GM21723 (cell line): ENCODE measurements around the gene GNG13.
"Not testable (repeated sequence)": the region's sequence is repeated elsewhere in the genome, so short reads cannot be mapped to it uniquely, and the experiment has no call there.

ENCODE experiments used
- ATAC-seq: cut with Tn5 transposase; IDR thresholded peaks from one replicate; pipeline ENCODE4 v1.9.1; 2021; ENCODE audit warnings: mild to moderate bottlenecking, moderate library complexity; ENCODE audit not compliant: unreplicated experiment

Gene GNG13

DNA sequence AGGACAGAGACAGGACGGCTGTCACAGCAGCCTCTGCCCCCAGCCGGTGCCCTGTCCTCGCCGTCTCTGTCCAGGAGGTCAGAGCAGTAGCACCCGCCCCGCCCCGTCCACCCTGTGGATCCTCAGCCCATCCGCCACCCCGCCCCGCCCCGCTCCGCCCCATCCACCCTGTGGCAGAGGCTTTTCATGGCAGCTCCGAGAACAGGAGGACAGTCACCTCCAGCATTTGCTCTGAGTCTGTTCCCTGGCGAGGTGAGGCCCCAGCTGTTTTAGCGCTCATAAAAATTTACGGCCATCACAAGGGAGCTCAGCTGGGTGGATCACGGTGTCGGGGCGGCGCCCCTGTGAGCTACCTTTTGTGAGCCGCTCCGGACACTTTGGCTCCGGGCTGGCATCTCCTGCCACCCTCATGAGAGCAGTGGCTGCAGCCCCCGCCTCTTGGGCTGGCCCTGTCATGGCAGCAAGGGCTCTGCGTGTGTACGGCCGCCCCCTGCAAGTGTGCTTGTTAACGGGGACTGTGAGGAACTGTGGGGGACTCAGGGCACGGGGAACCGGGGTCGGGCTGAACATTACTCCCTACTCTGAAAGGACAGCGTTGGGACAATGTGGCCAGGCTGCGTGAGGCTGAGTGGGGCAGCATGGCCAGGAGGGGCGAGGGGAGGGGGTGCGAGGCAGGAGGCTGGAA lies 32.3 kb upstream of the GNG13 start:
- no peak for ATAC-seq

DNA sequence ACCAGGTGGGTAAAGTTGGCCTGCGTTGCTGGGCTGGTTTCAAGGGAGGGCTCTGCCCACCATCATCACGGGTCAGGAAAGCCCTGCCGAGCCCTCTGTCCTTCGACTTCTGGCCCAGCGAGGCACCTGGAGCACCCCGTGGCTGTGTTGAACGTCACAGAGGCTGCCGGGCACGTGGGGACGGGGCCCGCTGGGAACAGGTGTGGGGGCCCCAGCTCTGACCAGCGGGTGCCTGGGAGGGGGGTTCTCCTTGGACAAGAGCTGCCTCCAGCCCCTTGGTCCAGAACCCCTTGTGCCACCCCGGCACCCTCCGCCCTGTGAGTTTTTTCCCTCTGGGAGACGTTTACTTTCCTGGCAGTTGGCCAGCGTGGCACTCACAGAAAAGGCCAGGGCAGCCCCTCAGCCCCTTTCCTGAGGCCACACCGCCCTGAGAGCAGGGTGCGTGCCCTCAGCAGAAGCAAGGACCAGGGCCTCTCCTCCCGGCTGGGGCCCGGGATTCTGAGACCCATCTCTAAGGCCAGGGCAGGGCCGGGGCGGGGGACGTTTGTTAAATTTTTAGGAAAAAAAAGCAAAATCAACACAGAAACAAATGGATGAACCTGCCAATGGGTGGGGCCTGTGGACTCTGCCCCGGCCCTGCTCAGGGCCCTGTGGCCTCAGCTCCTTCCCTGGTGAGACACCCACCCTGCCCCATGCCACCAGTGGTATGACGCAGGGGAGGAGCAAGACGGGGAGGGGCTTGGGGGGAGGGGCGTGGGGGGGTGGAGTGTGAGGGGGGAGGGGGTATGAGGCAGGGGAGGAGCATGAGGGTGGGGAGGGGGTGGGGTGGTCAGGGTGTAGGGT lies 31.3 kb upstream of the GNG13 start:
- ATAC-seq, result no peak

DNA sequence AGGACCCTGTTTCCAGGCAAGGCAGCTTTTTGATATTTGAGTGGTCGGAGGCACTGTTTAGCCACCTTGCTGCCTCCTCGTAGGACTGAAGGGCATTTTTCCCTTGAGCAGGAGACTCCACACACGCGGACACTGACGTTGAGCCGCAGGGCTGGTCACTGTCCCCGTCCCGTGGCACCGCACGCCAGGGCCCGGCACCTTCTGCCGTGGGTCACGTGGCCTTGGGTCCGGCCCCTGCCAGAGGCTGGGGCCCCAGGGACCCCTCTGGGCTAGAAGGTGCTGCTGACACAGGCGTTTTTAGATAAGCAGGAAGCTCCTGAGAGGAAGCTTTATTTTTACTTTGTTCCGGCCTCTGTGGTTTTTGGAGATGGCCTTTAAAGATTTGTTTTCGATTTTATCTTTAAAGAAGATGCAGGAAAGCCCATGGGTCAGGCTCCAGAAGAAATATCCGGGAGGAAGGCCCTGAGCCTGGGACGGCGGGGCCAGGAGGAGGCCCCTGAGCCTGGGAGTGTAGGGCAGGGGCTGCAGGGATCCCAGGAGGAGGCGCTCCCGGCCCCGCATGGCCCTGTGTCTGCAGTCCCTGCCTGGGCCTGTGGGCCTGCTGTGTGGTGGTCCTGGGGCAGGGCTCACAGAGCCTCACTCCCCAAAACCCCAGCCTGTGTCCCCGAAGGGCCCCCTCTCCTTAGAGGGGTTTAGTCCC lies 30.5 kb upstream of the GNG13 start:
- no peak for ATAC-seq

DNA sequence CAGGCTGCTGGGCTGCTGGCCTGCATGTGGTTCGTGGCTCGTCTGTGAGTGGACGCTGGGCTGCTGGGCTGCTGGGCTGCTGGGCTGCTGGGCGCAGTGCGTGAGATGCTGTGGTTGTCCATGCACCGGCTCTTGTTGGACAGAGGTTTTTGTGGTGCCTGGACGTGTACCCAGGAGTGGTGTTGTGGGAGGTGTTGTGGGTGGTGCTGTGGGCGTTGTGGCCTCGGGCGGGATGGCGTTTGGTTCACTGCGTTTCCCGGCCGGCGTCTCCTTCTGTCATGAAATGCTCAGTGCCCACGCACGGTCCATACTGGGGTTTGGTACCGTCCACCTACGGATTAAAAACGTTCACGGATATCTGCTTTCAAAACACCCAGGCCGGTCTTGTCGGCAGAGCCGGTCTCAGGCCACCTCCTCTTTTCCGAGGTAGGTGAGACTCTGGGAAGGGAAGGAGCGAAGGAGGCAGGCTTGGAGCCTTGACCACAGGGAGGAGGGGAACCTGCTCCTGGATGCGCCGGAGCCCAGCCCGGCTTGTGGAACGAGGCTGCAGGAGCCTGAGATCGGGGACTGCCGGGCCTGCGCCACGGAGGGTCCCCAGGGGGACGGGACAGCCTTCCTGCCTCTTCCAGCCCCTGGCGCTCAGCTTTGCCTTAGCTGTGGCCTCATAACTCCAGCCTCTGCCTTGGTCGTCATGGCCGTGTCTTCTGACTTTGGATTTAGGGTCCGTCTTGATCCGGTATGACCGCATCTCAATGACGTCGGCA lies 29.8 kb upstream of the GNG13 start:
- no peak for ATAC-seq

DNA sequence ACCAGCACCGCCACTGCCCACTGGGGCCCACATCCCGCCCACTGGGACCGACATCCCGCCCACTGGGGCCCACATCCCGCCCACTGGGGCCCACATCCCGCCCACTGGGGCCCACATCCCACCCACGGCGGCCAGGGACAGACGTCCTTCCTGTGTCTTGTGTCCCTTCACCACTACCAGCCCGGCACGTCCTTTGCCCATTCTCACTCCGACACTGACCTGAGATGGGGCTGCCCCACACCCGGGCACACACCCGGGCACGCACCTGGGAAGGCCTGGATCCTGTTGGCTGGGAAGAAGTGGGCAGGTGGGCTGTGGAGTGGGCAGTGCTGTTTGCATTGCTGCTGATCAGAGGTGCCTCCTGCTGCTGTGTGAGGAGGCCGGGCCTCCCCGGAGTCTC lies 28.4 kb upstream of the GNG13 start:
- no peak for ATAC-seq

DNA sequence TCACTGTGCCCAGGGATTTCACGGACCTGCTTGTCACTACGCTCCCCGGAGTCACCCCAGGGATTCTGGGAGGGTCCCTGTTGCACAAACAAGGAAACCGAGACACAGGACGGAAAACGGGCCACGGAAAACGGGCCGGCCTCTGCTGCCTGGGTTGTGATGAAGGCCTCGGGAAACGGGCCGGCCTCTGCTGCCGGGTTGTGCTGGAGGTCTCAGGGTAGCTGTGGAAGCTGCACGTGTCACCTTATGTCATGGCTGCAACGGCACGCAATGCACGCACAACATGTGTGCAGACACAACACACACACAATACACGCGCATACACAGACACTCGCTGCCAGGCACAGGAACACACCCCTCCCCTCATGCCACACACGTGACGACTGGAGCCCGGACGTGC lies 27.0 kb upstream of the GNG13 start:
- ATAC-seq, result no peak

DNA sequence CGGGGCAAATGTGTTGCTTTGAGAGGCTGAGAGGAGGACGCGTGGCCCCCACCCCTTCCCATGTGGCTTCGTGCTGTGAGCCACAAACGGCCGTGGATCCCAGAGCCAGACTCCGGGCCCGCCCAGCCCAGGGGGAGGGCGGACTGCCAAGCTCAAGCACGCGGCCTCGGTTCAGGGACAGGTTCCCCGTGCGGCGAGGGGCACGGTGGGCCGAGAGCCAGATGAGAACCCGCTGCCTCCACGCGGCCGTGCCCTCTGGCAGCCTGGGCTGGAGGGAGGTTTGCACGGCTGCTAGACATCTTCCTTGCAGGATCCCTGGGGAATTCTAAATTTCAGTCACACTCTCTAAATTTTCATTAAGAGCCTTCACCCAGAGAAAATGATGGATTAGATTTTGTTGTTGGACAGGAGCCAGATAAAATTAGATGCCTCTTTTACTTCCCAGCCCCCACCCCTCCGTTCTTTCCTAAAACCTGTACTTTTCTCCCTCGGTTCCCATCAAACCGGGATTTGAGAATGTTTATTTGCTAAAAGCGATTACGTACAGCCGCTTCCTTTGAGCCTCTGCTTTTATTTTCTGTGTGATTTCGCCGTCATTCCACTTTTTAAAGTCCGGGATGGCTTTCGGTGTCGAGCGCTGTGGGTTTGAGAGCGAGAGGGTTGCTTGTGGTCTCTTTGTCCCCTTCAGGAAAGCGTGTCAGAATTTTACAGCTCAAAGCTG lies 25.0 kb upstream of the GNG13 start:
- no peak for ATAC-seq

DNA sequence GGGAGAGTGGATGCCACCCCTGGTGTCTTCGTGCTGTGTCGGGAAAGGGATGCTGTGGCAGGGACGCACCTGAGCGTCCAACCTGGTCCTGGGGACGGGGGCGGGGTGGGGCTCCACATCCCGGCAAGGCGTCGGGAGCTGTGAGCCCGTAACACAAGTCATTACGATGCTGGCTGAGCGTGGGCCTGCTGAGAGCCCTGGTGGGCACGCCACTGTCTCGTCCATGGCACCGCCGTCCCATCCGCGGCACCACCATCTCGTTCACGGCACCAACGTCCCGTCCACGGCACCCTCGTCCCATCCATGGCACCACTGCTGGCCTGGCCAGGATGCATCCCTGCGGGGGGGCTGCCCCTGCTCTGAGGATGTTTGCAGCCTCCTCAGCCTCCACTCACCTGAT lies 24.1 kb upstream of the GNG13 start:
- no peak for ATAC-seq

DNA sequence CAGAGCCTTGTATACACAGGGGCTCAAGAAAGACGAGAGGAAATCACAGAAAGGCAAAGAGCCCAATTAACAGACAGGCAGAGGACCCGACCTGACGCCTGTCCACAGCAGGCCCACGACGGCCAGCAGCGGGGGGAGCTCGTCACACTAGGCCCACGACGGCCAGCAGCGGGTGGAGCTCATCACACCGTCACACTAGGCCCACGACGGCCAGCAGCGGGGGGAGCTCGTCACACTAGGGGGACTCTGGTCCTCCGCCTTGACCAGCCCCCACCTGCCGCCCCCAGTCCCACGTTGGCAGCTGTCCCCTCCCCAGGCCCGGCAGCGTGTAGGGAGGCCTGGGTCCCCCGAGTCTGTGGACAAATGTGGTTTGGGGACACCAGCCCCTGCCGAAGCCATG lies 23.7 kb upstream of the GNG13 start:
- ATAC-seq, result no peak

DNA sequence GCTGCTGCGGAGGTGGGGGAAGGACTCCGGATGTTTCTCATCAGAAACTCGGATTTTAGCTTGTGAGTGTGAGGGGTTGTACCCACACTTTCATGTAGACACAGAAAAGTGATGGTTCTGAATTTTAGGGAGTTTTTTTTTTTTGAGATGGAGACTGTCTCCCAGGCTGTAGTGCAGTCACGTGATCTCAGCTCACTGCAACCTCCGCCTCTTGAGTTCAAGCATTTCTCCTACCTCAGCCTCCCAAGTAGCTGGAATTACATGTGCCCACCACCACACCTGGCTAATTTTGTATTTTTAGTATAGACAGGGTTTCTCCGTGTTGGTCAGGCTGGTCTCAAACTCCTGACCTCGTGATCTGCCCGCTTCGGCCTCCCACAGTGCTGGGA lies 22.4 kb upstream of the GNG13 start:
- no peak for ATAC-seq

DNA sequence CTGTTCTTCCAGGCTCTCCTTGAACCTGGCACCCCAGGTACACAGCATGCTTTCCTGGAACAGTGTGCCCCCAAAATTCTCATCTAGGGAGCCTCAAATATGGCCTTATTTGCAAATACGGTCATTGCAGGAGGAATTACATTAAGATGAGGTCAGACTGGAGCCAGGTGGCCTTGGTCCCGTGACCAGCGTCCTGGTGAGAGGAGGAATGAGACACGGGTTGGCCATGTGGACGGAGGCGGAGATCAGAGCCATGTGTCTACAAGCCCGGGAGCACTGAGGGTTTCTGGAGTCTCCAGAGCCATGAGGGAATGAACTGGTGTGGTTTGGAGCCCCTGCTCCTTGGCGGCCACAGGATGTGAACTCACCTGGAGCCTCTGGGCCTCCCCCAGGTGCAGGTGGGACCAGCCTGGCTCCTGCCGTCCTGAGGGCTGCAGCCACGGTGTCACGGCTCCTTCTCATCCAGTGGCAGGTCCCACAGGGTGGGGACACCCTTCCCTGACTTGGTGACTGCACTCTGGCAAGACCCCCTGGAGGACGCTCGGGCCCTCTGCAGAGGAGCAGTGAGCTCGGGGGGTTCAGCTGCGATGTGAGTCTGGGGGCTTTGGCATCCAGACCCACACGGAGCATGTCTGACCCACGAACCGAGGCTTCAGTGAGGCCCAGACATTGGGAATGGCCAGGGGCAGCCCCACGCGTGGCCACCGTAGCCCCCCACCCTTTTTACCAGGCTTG lies 21.8 kb upstream of the GNG13 start:
- no peak for ATAC-seq

DNA sequence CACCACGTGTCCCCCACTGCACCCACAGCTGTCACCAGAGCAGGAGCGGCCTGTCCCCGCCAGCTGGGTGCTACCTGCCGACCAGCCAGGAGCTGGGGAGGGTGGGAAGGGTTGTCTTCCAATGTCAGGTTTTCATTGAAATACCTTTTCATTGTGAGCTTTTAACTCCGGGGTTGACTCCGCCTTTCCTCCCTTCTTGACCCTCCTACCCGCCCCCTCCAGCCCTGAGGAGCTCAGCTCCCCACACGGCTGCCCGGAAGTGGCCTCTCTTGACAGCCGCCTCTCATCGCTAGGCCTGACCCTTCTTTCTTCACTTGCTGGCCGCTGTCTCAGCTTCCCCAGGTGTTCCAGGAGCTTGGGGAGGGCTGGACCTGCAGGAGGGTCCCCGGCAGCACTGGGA lies 21.2 kb upstream of the GNG13 start:
- ATAC-seq, result no peak

DNA sequence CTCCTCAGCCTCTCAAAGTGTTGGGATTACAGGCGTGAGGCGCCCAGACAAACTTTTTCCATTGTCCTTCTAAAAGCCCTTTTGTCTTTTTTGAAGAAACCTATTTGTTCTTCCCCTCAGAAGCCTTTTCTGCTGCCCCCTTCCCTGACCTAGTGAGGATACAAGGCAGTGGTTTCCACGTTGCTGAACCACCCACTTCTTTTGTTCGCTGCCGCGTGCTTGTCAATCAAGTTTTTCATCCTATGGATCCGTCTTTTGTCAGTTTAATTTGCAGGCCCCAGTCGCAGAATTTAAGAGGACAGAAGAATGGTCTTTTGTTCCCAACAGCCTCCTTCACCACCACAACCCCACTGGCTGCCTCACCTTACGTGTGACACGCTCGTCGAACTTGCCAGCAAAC lies 20.2 kb upstream of the GNG13 start:
- no peak for ATAC-seq

DNA sequence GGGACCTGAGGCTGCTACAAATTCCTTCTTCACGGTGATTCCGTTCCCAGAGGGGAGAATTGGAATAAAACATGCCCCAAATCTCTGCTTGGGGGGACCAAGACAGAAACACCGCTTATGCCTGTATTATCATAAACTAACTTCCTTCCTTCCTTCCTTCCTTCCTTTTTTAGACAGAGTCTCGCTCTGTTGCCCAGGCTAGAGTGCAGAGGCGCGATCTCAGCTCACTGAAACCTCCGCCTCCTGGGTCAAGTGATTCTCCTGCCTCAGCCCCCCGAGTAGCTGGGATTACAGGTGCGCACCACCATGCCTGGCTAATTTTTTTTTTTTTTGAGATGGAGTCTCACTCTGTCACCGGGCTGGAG lies 19.5 kb upstream of the GNG13 start:
- ATAC-seq, result not testable (repeated sequence)

DNA sequence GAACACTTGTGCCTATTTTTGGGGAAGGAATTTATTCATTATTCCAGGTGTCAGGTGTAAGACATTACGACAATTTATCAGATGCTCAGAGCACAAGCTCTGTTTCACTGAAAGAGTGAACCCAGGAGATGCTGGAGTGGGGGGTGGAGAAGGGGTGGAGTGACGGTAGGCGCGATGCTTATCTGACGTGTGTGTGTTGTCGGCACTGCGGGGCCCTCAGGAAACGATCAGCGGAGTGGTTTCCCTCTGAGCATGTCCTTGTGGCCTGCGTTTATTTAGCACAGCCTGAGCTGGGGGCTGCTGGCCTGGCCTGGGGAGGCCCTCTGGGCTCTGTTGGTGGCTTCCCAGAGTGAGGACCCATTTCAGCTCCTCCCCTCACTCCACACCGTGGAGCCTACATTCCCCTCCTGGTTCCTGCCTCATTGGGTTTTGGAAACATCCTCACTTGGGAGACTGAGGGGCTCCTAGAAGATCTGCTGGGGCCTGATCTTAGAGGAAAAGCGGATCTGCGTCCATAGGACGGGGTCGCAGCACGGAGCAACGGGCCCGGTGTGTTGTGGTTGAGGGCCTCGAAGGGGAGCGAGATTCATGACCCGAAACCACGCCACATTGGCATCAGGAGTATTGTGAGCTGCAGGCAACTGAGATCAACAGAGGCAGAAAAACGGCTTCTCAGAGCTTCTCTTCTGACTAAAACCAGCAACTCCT lies 19.0 kb upstream of the GNG13 start:
- ATAC-seq, result no peak

DNA sequence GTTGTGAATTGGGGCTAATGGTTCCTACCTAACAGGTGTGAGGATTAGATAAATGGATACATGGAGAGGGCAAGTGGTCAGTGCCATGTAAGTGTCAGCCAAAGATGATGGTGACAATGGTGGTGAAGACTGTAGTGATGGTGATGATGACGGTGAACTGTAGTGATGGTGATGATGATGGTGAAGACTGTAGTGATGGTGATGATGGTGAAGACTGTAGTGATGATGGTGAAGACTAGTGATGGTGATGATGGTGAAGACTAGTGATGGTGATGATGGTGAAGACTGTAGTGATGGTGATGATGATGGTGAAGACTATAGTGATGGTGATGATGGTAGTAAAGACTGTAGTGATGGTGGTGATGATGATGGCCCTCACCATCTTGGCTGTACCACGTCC lies 18.1 kb upstream of the GNG13 start:
- no peak for ATAC-seq

DNA sequence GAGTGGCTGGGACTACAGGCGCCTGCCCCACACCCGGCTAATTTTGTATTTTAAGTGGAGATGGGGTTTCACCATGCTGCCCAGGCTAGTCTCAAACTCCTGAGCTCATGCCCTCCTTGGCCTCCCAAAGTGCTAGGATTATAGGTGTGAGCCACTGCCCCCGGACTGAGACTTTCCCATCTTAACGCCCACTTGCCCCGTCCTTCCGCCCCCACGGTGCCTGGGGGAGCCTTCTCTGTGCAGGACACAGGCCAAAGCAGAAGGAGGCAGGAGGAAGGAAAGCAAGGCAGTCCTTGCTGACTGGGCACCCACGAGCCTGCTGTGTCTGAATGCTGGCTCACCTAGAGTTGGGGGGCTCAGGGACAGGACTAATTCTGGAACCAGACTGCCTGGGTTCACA lies 17.6 kb upstream of the GNG13 start:
- no peak for ATAC-seq

DNA sequence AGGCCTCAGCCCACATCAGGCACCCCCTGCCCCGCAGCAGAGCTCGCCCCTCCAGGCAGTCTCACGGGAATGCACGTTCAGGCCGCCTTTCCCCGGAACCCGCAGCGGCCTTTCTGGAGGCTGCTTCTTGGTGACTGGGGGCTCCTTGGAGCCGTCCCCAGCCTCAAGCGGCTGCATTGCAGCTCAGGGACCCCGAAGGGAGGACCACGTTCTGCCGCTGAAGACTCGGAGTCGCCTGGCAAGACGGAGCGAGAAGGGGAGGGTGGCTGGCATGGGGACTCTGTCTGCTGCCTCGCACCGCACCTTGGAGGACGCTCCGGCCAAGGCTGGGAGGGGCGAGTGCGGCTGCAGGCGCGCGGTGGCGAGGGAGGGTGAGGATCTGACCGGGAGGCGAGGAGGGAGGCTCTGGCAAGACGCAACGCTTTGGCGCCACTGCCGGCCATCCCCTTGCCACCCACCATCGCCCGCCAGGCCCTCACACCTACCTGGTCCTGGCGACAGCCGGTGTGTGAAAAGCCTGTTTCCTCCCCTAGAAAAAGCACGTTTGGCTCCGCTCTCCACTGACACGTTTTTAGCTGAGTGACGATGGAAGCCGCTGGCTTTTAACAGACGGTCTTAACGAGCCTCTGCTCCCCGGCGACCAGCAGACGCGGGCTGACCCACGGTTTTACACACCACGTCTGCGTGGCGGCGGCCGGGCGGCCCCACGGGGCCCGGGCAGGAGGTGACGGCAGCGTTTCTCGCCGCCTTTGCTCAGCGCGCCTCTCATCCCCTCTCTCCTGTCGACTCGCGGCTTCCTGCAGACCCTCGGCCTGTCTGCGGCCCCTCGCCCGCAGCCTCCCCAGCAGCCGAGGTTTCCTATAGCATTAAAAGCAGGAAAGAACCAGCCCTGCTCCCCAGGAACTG lies 16.7 kb upstream of the GNG13 start:
- no peak for ATAC-seq
